Measurements from ENCODE around the gene DMAP1. TPM values are rescaled to one million over a fixed set of nuclear protein-coding genes. Genes with fewer than 3 reads are reported as not detected.

The DMAP1 gene
- total and polyA plus RNA-seq, 12 donors, result 24.1 to 37.3 (median 28.6) TPM

- Histone ChIP-seq H3K27ac (no peak overlapping the region), H3K4me3 (no peak overlapping the region), H3K9me3 (no peaks in the 10 kb centered on the region), H3K27me3 (no peaks in the 10 kb centered on the region), H3K4me1 (peaks cover 0 to 45% (median 0%) of the 10 kb centered on the region in 9 donors), H3K36me3 (peaks cover 0 to 14% (median 0%) of the 10 kb centered on the region in 9 donors)
- ATAC-seq (no peak), DNase-seq (no peak)
- intact Hi-C loops (cut with DNase I), result no loop called here
- no peak for TF ChIP-seq CTCF (IDR thresholded peaks at IDR 0.05)
- 97 to 98% methylated on average over 27 of the region's 27 CpGs for WGBS, 2 donors
These were observed 48.0 kb downstream of the DMAP1 start for GRCh38 chr1:44261171-44261817.

GRCh38 chr1:44261962-44262361 is 48.7 kb downstream of the DMAP1 start:
- no peaks in the 10 kb centered on the region for H3K9me3 ChIP-seq
- no peak for TF ChIP-seq CTCF (IDR thresholded peaks at IDR 0.05)
- H3K27me3 ChIP-seq, result no peaks in the 10 kb centered on the region
- 75 to 76% methylated on average over 5 of the region's 5 CpGs for WGBS, 2 donors
- ATAC-seq (no peak), DNase-seq (no peak)
- peaks cover 0 to 49% (median 0%) of the 10 kb centered on the region in 9 donors for H3K4me1 ChIP-seq
- peaks cover 0 to 8% (median 0%) of the 10 kb centered on the region in 9 donors for H3K36me3 ChIP-seq
- intact Hi-C loops (cut with DNase I), result no loop called here
- H3K27ac ChIP-seq, result no peak overlapping the region
- H3K4me3 ChIP-seq, result no peak overlapping the region

GRCh38 chr1:44262414-44262813 is 49.1 kb downstream of the DMAP1 start:
- Histone ChIP-seq H3K4me3 (no peak overlapping the region), H3K4me1 (peaks cover 0 to 49% (median 0%) of the 10 kb centered on the region in 9 donors), H3K36me3 (peaks cover 0 to 5% (median 0%) of the 10 kb centered on the region in 9 donors), H3K27me3 (no peaks in the 10 kb centered on the region), H3K27ac (no peak overlapping the region), H3K9me3 (no peaks in the 10 kb centered on the region)
- WGBS, 2 donors, result 92 to 94% methylated on average over 6 of the region's 6 CpGs
- ATAC-seq, result no peak
- intact Hi-C loops (cut with DNase I), result no loop called here
- DNase-seq, result no peak
- TF ChIP-seq CTCF (IDR thresholded peaks at IDR 0.05), result no peak

- Histone ChIP-seq H3K4me3 (no peak overlapping the region), H3K27me3 (no peaks in the 10 kb centered on the region), H3K9me3 (no peaks in the 10 kb centered on the region), H3K4me1 (peaks cover 0 to 49% (median 0%) of the 10 kb centered on the region in 9 donors), H3K36me3 (peaks cover 0 to 4% (median 0%) of the 10 kb centered on the region in 9 donors), H3K27ac (peak overlapping the region in 1 of 10 donors; percentile 34)
- no peak for DNase-seq
- TF ChIP-seq CTCF (IDR thresholded peaks at IDR 0.05), result no peak
- peak in 3 of 8 donors; percentile 21 to 53 (median 31) for ATAC-seq
- intact Hi-C loops (cut with DNase I), result no loop called here
- WGBS, 2 donors, result 77 to 78% methylated on average over 4 of the region's 4 CpGs
These were observed 49.7 kb downstream of the DMAP1 start for GRCh38 chr1:44262816-44263567.
